DOHH2 (cell line): ENCODE results near the gene RASGRP2.

Source experiments
- EZH2phosphoT487 ChIP-seq: fragments of 200-600 bp; sonication (generic); IDR thresholded peaks from 2 replicates; pipeline ENCODE4 v1.6.1; 2017; ENCODE audit warnings: borderline replicate concordance, mild to moderate bottlenecking, antibody characterized with exemption, low read length, moderate library complexity, mixed read lengths
- TF ChIP-seq, protein P1 (sequence below): fragments of 200-600 bp; sonication (generic); IDR thresholded peaks from one replicate; pipeline ENCODE4 v1.5.1; 2014; ENCODE audit warnings: antibody characterized with exemption, mild to moderate bottlenecking, low read depth, low read length; ENCODE audit not compliant: poor library complexity, severe bottlenecking

DNA sequence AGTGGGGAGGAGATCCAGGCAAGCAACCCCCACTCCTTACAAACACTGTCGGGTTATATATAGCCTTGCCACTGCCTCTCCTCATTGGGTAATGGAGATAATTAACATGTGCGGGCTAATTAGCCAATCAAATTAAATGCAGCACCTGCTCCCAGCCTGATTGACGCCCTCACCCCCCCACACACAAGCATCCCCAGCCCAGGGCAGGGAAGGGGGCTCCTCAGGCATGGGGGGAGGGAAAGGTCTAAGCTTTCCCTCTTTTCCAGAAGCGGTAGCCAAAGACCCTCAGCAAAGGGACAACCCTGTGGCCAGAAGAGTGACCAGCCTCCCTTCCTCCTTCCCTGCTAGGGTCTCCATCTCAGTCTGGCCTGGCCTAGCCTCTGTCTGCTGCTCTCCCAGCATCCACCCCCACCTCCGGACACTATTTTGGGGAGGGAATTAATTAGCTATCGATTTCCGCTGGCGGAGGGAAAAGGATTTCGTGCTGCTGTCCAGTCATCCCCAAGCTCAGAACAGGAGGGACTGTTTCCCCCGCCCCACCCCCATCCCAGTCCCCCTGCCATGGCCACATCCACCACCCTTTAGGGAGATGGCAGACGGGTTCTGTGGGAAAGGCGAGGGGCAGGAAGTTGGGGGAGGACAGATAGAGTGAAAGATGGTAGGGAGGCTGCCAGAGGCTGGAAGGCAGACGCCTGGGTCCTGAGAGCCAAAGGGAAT lies 28.0 kb downstream of the RASGRP2 start:
- TF ChIP-seq, protein P1, sequence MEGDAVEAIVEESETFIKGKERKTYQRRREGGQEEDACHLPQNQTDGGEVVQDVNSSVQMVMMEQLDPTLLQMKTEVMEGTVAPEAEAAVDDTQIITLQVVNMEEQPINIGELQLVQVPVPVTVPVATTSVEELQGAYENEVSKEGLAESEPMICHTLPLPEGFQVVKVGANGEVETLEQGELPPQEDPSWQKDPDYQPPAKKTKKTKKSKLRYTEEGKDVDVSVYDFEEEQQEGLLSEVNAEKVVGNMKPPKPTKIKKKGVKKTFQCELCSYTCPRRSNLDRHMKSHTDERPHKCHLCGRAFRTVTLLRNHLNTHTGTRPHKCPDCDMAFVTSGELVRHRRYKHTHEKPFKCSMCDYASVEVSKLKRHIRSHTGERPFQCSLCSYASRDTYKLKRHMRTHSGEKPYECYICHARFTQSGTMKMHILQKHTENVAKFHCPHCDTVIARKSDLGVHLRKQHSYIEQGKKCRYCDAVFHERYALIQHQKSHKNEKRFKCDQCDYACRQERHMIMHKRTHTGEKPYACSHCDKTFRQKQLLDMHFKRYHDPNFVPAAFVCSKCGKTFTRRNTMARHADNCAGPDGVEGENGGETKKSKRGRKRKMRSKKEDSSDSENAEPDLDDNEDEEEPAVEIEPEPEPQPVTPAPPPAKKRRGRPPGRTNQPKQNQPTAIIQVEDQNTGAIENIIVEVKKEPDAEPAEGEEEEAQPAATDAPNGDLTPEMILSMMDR, result no peak
- no peak for TF ChIP-seq EZH2phosphoT487
